ENCODE results near the gene DSCAML1. TPM values are rescaled to one million over a fixed set of nuclear protein-coding genes. Genes with fewer than 3 reads are reported as not detected.

The DSCAML1 gene
- total RNA-seq, 2 experiments from 2014 or later = not detected

DNA sequence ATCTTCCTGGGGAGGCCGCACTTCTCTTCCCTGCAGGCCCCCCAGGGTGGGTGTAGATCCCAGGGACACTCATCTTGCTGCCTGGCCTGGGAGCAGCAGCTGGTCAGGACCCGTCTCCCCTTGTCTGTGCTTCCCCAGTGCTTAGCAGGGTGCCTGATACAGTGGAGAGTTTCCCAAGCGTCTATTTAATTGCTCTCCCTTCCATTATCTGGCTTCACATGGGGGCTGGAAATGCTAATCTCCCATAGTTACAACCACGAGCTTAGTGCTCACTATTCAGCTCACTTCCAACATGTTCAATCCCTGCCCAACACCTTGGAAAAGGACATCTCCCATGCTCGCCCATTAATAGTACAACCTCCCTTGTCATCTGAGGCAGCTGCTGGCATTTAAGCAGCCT is 100.5 kb downstream of the DSCAML1 start:
- Histone ChIP-seq H3K79me2 (ENCODE audit: insufficient read depth, low read depth, low read length) (no peaks in the 10 kb centered on the region), H3K4me3 (ENCODE audit: low read depth, low read length, poor library complexity, severe bottlenecking) (no peak overlapping the region), H3K4me2 (ENCODE audit: low read length) (no peak overlapping the region), H3K27ac (ENCODE audit: low read depth, low read length, poor library complexity, severe bottlenecking) (no peak overlapping the region), H3K36me3 (ENCODE audit: insufficient read depth, low read length) (no peaks in the 10 kb centered on the region), H3K4me1 (ENCODE audit: insufficient read depth, low read length, poor library complexity, severe bottlenecking) (no peaks in the 10 kb centered on the region), H2AFZ (ENCODE audit: low read length) (no peak overlapping the region), H3K9me3 (ENCODE audit: low read length) (no peaks in the 10 kb centered on the region), H4K20me1 (ENCODE audit: insufficient read depth, low read length) (no peaks in the 10 kb centered on the region), H3K9me2 (ENCODE audit: insufficient read depth, low read length) (no peaks in the 10 kb centered on the region)
- intact Hi-C loops (cut with micrococcal nuclease; ENCODE audit: unreplicated experiment) = no loop called here
- no peak for TF ChIP-seq CTCF (conservative IDR thresholded peaks at IDR 0.05; ENCODE audit: low read length)
- POLR2A ChIA-PET = no interaction called here
- DNase-seq (ENCODE audit: low spot score) = no peak
- BruUV-seq (replicated peaks) = no TSS peak
- CTCF ChIA-PET (ENCODE audit: unreplicated experiment) = no interaction called here

DNA sequence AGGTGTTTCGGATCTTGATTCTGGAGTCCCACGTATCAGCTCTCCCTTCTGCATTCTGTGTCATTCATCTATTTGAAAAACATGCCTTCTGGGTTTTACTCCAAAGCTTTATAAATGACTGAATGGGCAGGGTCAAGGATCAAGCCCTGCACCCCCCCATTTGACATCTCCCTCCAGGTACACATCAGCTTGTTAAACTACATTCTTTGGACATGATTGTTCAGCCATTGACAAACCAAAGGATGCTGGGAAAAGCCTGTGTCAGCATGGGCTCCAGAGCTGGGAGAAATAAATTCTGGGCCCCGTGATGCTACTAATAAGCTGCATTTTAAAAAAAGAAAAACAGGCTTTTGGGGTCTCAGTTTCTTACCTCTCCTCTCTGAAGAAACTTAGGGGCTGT is 103.7 kb downstream of the DSCAML1 start:
- Histone ChIP-seq H4K20me1 (ENCODE audit: insufficient read depth, low read length) (no peaks in the 10 kb centered on the region), H3K36me3 (ENCODE audit: insufficient read depth, low read length) (no peaks in the 10 kb centered on the region), H3K79me2 (ENCODE audit: insufficient read depth, low read depth, low read length) (no peaks in the 10 kb centered on the region), H2AFZ (ENCODE audit: low read length) (no peak overlapping the region), H3K4me3 (ENCODE audit: low read depth, low read length, poor library complexity, severe bottlenecking) (no peak overlapping the region), H3K4me1 (ENCODE audit: insufficient read depth, low read length, poor library complexity, severe bottlenecking) (no peaks in the 10 kb centered on the region), H3K9me3 (ENCODE audit: low read length) (no peaks in the 10 kb centered on the region), H3K27ac (ENCODE audit: low read depth, low read length, poor library complexity, severe bottlenecking) (no peak overlapping the region), H3K4me2 (ENCODE audit: low read length) (no peak overlapping the region), H3K9me2 (ENCODE audit: insufficient read depth, low read length) (no peaks in the 10 kb centered on the region)
- DNase-seq (ENCODE audit: low spot score) = no peak
- POLR2A ChIA-PET = interaction anchor here (0.6 kb wide), 1 partner anchor 14 kb away, joined by 3 read pairs; no protein-coding TSS in a partner anchor
- no peak for TF ChIP-seq EZH2phosphoT487 (IDR thresholded peaks at IDR 0.05; ENCODE audit: borderline replicate concordance, low read depth, low read length)
- no peak for TF ChIP-seq CTCF (conservative IDR thresholded peaks at IDR 0.05; ENCODE audit: low read length)
- intact Hi-C loops (cut with micrococcal nuclease; ENCODE audit: unreplicated experiment) = no loop called here
- CTCF ChIA-PET (ENCODE audit: unreplicated experiment) = no interaction called here
- BruUV-seq (replicated peaks) = no TSS peak

GRCh38 chr11:117691516-117691915 is 105.5 kb downstream of the DSCAML1 start:
- no TSS peak for BruUV-seq (replicated peaks)
- intact Hi-C loops (cut with micrococcal nuclease; ENCODE audit: unreplicated experiment) = no loop called here
- Histone ChIP-seq H3K9me2 (ENCODE audit: insufficient read depth, low read length) (no peaks in the 10 kb centered on the region), H3K9me3 (ENCODE audit: low read length) (no peaks in the 10 kb centered on the region), H3K27ac (ENCODE audit: low read depth, low read length, poor library complexity, severe bottlenecking) (no peak overlapping the region), H3K36me3 (ENCODE audit: insufficient read depth, low read length) (no peaks in the 10 kb centered on the region), H3K79me2 (ENCODE audit: insufficient read depth, low read depth, low read length) (no peaks in the 10 kb centered on the region), H3K4me2 (ENCODE audit: low read length) (no peak overlapping the region), H3K4me3 (ENCODE audit: low read depth, low read length, poor library complexity, severe bottlenecking) (no peak overlapping the region), H3K4me1 (ENCODE audit: insufficient read depth, low read length, poor library complexity, severe bottlenecking) (no peaks in the 10 kb centered on the region), H4K20me1 (ENCODE audit: insufficient read depth, low read length) (no peaks in the 10 kb centered on the region), H2AFZ (ENCODE audit: low read length) (no peak overlapping the region)
- CTCF ChIA-PET (ENCODE audit: unreplicated experiment) = no interaction called here
- no peak for DNase-seq (ENCODE audit: low spot score)
- POLR2A ChIA-PET = no interaction called here
- TF ChIP-seq CTCF (conservative IDR thresholded peaks at IDR 0.05; ENCODE audit: low read length) = no peak
- no peak for TF ChIP-seq EZH2phosphoT487 (IDR thresholded peaks at IDR 0.05; ENCODE audit: borderline replicate concordance, low read depth, low read length)

All from OCI-LY7 (cell line).